GM12892 (cell line): ENCODE data around the gene UNC45A.
A peak's percentile ranks its signal among the peaks of the same experiment; 100 is the strongest.

ENCODE experiments used
- DNase-seq: peaks from one replicate; pipeline ENCODE4 v3.0.0; 2011; ENCODE audit not compliant: insufficient read length
- FAIRE-seq: peaks from 2 replicates; lab custom pipeline; 2011; peaks lifted over from hg19 to GRCh38; lab: Jason Lieb, UNC
- POLR2A ChIP-seq: IDR thresholded peaks from 2 replicates; pipeline ENCODE4 v1.6.1; 2011; ENCODE audit warnings: low read depth, low read length, control low read depth
- POLR2AphosphoS5 ChIP-seq: IDR thresholded peaks from 2 replicates; pipeline ENCODE4 v1.6.1; 2011; ENCODE audit warnings: low read depth, low read length, control low read depth
- TAF1 ChIP-seq: IDR thresholded peaks from 2 replicates; pipeline ENCODE4 v1.6.1; 2011; ENCODE audit warnings: low read depth, mild to moderate bottlenecking, control low read depth, low read length, borderline replicate concordance

UNC45A gene

GRCh38 chr15:90967206-90967605 lies 32.1 kb downstream of the UNC45A start:
- FAIRE-seq (no peak), DNase-seq (no peak)
- no peak for TF ChIP-seq POLR2AphosphoS5
- no peak for TF ChIP-seq POLR2A
- no peak for TF ChIP-seq TAF1

GRCh38 chr15:90968434-90968833 lies 33.3 kb downstream of the UNC45A start:
- FAIRE-seq (no peak), DNase-seq (no peak)
- no peak for TF ChIP-seq POLR2AphosphoS5
- no peak for TF ChIP-seq TAF1
- no peak for TF ChIP-seq POLR2A

- no peak for TF ChIP-seq POLR2A
- TF ChIP-seq TAF1, result no peak
- TF ChIP-seq POLR2AphosphoS5, result no peak
- FAIRE-seq, result no peak
- no peak for DNase-seq
These were observed 35.2 kb downstream of the UNC45A start for GRCh38 chr15:90970274-90970673.

GRCh38 chr15:90972133-90972532 lies 37.0 kb downstream of the UNC45A start:
- TF ChIP-seq POLR2A (no peak), POLR2AphosphoS5 (no peak), TAF1 (no peak)
- DNase-seq (no peak), FAIRE-seq (no peak)

GRCh38 chr15:90974216-90974615 lies 39.1 kb downstream of the UNC45A start:
- TF ChIP-seq TAF1 (no peak), POLR2A (no peak)
- no peak for FAIRE-seq
- DNase-seq, result no peak

- no peak for FAIRE-seq
- no peak for DNase-seq
- TF ChIP-seq POLR2A (no peak), POLR2AphosphoS5 (no peak), TAF1 (no peak)
These were observed 44.5 kb downstream of the UNC45A start for GRCh38 chr15:90979582-90979981.

- FAIRE-seq, result peak; percentile 61
- TF ChIP-seq POLR2AphosphoS5, result no peak
- TF ChIP-seq POLR2A, result no peak
- TF ChIP-seq TAF1, result no peak
- no peak for DNase-seq
These were observed 46.6 kb downstream of the UNC45A start for GRCh38 chr15:90981681-90982080.

GRCh38 chr15:90982135-90982534 lies 47.0 kb downstream of the UNC45A start:
- no peak for TF ChIP-seq POLR2A
- no peak for TF ChIP-seq POLR2AphosphoS5
- no peak for TF ChIP-seq TAF1
- no peak for FAIRE-seq
- no peak for DNase-seq

- TF ChIP-seq POLR2A (no peak), POLR2AphosphoS5 (0 out of 2 replicates have a peak, but pooled peaks have one; percentile 24), TAF1 (no peak)
- FAIRE-seq, result no peak
- DNase-seq, result peak; percentile 24
These were observed 51.9 kb downstream of the UNC45A start for GRCh38 chr15:90986790-90987507.

GRCh38 chr15:90987561-90988141 lies 52.6 kb downstream of the UNC45A start:
- FAIRE-seq (no peak), DNase-seq (no peak)
- TF ChIP-seq POLR2A, result no peak
- TF ChIP-seq POLR2AphosphoS5, result no peak
- TF ChIP-seq TAF1, result no peak

GRCh38 chr15:90988296-90988695 lies 53.2 kb downstream of the UNC45A start:
- TF ChIP-seq POLR2AphosphoS5 (no peak), POLR2A (no peak), TAF1 (no peak)
- no peak for DNase-seq
- FAIRE-seq, result no peak

GRCh38 chr15:90989040-90989768 lies 54.1 kb downstream of the UNC45A start:
- TF ChIP-seq POLR2AphosphoS5 (no peak), TAF1 (no peak), POLR2A (no peak)
- no peak for FAIRE-seq
- DNase-seq, result no peak
